SIG-M5 treated with dmso at 0.1 percent for 504 hours (cell line): ENCODE results near the gene MICALL1.
"Not testable (repeated sequence)": the region's sequence is repeated elsewhere in the genome, so short reads cannot be mapped to it uniquely, and the experiment has no call there.

Experiments
- DNase-seq: peaks from one replicate; lab custom pipeline; 2025; ENCODE audit not compliant: unreplicated experiment; lab: John Stamatoyannopoulos, UW

The MICALL1 gene

GRCh38 chr22:37926771-37927636 lies 20.9 kb downstream of the MICALL1 start:
- DNase-seq = no peak

- no peak for DNase-seq
These were observed 21.5 kb downstream of the MICALL1 start for GRCh38 chr22:37927637-37927936.

- DNase-seq = no peak
These were observed 23.3 kb downstream of the MICALL1 start for GRCh38 chr22:37929390-37929789.

- no peak for DNase-seq
These were observed 24.3 kb downstream of the MICALL1 start for GRCh38 chr22:37930270-37930951.

- DNase-seq = no peak
These were observed 24.9 kb downstream of the MICALL1 start for GRCh38 chr22:37930952-37931440.

- DNase-seq = no peak
These were observed 25.8 kb downstream of the MICALL1 start for GRCh38 chr22:37931893-37932389.

- DNase-seq = no peak
These were observed 26.3 kb downstream of the MICALL1 start for GRCh38 chr22:37932401-37932800.

- no peak for DNase-seq
These were observed 26.9 kb downstream of the MICALL1 start for GRCh38 chr22:37932821-37933578.

- peak; percentile 83 for DNase-seq
These were observed 27.7 kb downstream of the MICALL1 start for GRCh38 chr22:37933711-37934376.

GRCh38 chr22:37940698-37941376 lies 34.7 kb downstream of the MICALL1 start:
- peak; percentile 82 for DNase-seq

- no peak for DNase-seq
These were observed 36.0 kb downstream of the MICALL1 start for GRCh38 chr22:37942133-37942532.

- DNase-seq = no peak
These were observed 37.2 kb downstream of the MICALL1 start for GRCh38 chr22:37943136-37943824.

GRCh38 chr22:37943825-37944198 lies 37.7 kb downstream of the MICALL1 start:
- no peak for DNase-seq

- not testable (repeated sequence) for DNase-seq
These were observed 38.3 kb downstream of the MICALL1 start for GRCh38 chr22:37944423-37944822.

- DNase-seq = not testable (repeated sequence)
These were observed 41.2 kb downstream of the MICALL1 start for GRCh38 chr22:37947142-37947795.

- DNase-seq = no peak
These were observed 45.2 kb downstream of the MICALL1 start for GRCh38 chr22:37951305-37951704.

GRCh38 chr22:37952629-37953028 lies 46.5 kb downstream of the MICALL1 start:
- DNase-seq = not testable (repeated sequence)

GRCh38 chr22:37953062-37953436 lies 47.0 kb downstream of the MICALL1 start:
- DNase-seq = peak; percentile 50
